GM12878 (cell line): ENCODE data around the gene PTCD3. TPM values are rescaled to one million over a fixed set of nuclear protein-coding genes. Genes with fewer than 3 reads are reported as not detected.

Experiments used
- ATAC-seq: fragments of 200-7000 bp; cut with Tn5 transposase; 3 replicates; pipeline ENCODE4 v1.9.1; 2020; ENCODE audit warnings: mild to moderate bottlenecking, moderate library complexity
- BruUV-seq: library from RNA; stranded (reverse); fragments of 400-500 nt; replicated peaks from 2 replicates; lab custom pipeline; 2021; lab: Mats Ljungman, UMichigan
- CTCF ChIA-PET: fragments of 300-600 bp; sonication (Branson Sonifier 250); formaldehyde crosslinking; extraction: SDS; loops from one replicate; lab custom pipeline; 2021; ENCODE audit warnings: inconsistent platforms; lab: Yijun Ruan, JAX
- POLR2A ChIA-PET: fragments of 350-600 bp; formaldehyde crosslinking; extraction: SDS; loops from one replicate; lab custom pipeline; 2021; ENCODE audit warnings: inconsistent platforms; lab: Charles Lee
- RAD21 ChIA-PET: fragments of 300-600 bp; sonication (Branson Sonifier 250); formaldehyde crosslinking; loops from one replicate; lab custom pipeline; 2023; ENCODE audit warnings: antibody characterized with exemption; ENCODE audit not compliant: unreplicated experiment; lab: Charles Lee
- SMC1A ChIA-PET: fragments of 300-600 bp; sonication (Branson Sonifier 250); formaldehyde crosslinking; loops from one replicate; lab custom pipeline; 2023; ENCODE audit not compliant: unreplicated experiment, uncharacterized antibody; lab: Charles Lee
- DNase-seq: peaks from one replicate; pipeline ENCODE4 v3.0.0-alpha.2; 2011; ENCODE audit warnings: low read depth, low spot score
- FAIRE-seq: peaks from 3 replicates; lab custom pipeline; 2011; peaks lifted over from hg19 to GRCh38; lab: Jason Lieb, UNC
- H2AFZ ChIP-seq: 2 replicates; pipeline ENCODE4 v1.6.0; 2011; ENCODE audit warnings: low read depth, low read length, control low read depth; ENCODE audit not compliant: control insufficient read depth
- H3K27ac ChIP-seq: 2 replicates; pipeline ENCODE4 v1.5.1; 2011; ENCODE audit warnings: control low read depth; ENCODE audit not compliant: control insufficient read depth, insufficient read depth
- H3K27me3 ChIP-seq, 2 experiments: replicated peaks in 1 of 2; 2 replicates each; pipeline versions ENCODE4 v1.6.0 to v1.6.1; 2011; ENCODE audit warnings: low read length in 1 of 2; ENCODE audit not compliant: control insufficient read depth in 2 of 2, insufficient read depth in 2 of 2
- H3K36me3 ChIP-seq, 2 experiments: 2 replicates each; pipeline ENCODE4 v1.5.1; 2011; ENCODE audit warnings: low read length in 1 of 2; ENCODE audit not compliant: control insufficient read depth in 2 of 2, insufficient read depth in 2 of 2
- H3K4me1 ChIP-seq: 2 replicates; pipeline ENCODE4 v1.6.1; 2011; ENCODE audit warnings: mild to moderate bottlenecking, low read length, moderate library complexity, mixed read lengths; ENCODE audit not compliant: control insufficient read depth, insufficient read depth
- H3K4me2 ChIP-seq: 2 replicates; pipeline ENCODE4 v1.6.0; 2011; ENCODE audit warnings: control low read depth; ENCODE audit not compliant: control insufficient read depth, insufficient read depth
- H3K4me3 ChIP-seq: fragments of 200-600 bp; sonication (generic); 2 replicates; pipeline ENCODE4 v1.5.1; 2016
- H3K79me2 ChIP-seq: 2 replicates; pipeline ENCODE4 v1.6.0; 2011; ENCODE audit warnings: low read length; ENCODE audit not compliant: control insufficient read depth, insufficient read depth
- H3K9ac ChIP-seq: 2 replicates; pipeline ENCODE4 v1.8.0; 2011; ENCODE audit warnings: low read length, control low read depth, mixed read lengths; ENCODE audit not compliant: control insufficient read depth, insufficient read depth
- H3K9me3 ChIP-seq: replicated peaks from 3 replicates; pipeline ENCODE4 v1.5.1; 2011; ENCODE audit warnings: mild to moderate bottlenecking, low read length; ENCODE audit not compliant: control insufficient read depth, insufficient read depth
- H4K20me1 ChIP-seq: 2 replicates; pipeline ENCODE4 v1.6.0; 2011; ENCODE audit not compliant: control insufficient read depth, insufficient read depth
- BCL11A ChIP-seq: IDR thresholded peaks from 2 replicates; pipeline ENCODE4 v1.6.1; 2011; ENCODE audit warnings: low read depth, low read length
- CBFB ChIP-seq: IDR thresholded peaks from 2 replicates; pipeline ENCODE4 v1.6.1; 2016; ENCODE audit warnings: antibody characterized with exemption, low read depth
- ETV6 ChIP-seq, 2 experiments: fragments of 450-650 bp in 1 of 2; IDR thresholded peaks in 1 of 2; conservative IDR thresholded peaks in 1 of 2; 2 replicates each; pipeline ENCODE4 v1.6.1; 2014; ENCODE audit warnings: antibody characterized with exemption in 1 of 2, borderline replicate concordance in 1 of 2, low read depth in 1 of 2, mild to moderate bottlenecking in 1 of 2, moderate library complexity in 1 of 2
- EZH2 ChIP-seq: IDR thresholded peaks from 2 replicates; pipeline ENCODE4 v1.6.1; 2012; ENCODE audit warnings: low read depth, mild to moderate bottlenecking, control low read depth, inconsistent platforms, low read length, borderline replicate concordance; ENCODE audit not compliant: control insufficient read depth
- FOXK2 ChIP-seq: fragments of 450-650 bp; IDR thresholded peaks from 2 replicates; pipeline ENCODE4 v1.6.1; 2017; ENCODE audit warnings: mild to moderate bottlenecking, moderate library complexity
- KAT2A ChIP-seq: conservative IDR thresholded peaks from 2 replicates; pipeline ENCODE4 v1.6.1; 2011; ENCODE audit warnings: low read depth, low read length; ENCODE audit not compliant: control insufficient read depth
- MEF2A ChIP-seq: IDR thresholded peaks from 2 replicates; pipeline ENCODE4 v1.6.1; 2011; ENCODE audit warnings: low read depth, mild to moderate bottlenecking, low read length, moderate library complexity; ENCODE audit not compliant: insufficient read depth
- NFYA ChIP-seq: IDR thresholded peaks from 2 replicates; pipeline ENCODE4 v1.6.1; 2011; ENCODE audit warnings: low read depth, mild to moderate bottlenecking, low read length, improper control_type of control experiment, borderline replicate concordance
- RBBP5 ChIP-seq: fragments of 200-600 bp; sonication (generic); conservative IDR thresholded peaks from 2 replicates; pipeline ENCODE4 v1.6.1; 2016
- SMAD5 ChIP-seq: IDR thresholded peaks from 2 replicates; pipeline ENCODE4 v1.6.1; 2016; ENCODE audit warnings: antibody characterized with exemption, low read depth
- SMARCA5 ChIP-seq: fragments of 450-650 bp; IDR thresholded peaks from 2 replicates; pipeline ENCODE4 v1.6.1; 2017; ENCODE audit warnings: mild to moderate bottlenecking
- TARDBP ChIP-seq: IDR thresholded peaks from 2 replicates; pipeline ENCODE4 v1.6.1; 2016; ENCODE audit warnings: borderline replicate concordance
- WRNIP1 ChIP-seq: IDR thresholded peaks from 2 replicates; pipeline ENCODE4 v1.6.1; 2011; ENCODE audit warnings: low read depth, low read length, improper control_type of control experiment, borderline replicate concordance
- WGBS: methylation state at CpG from one replicate; pipeline ENCODE4 v1.1.6; 2016; ENCODE audit warnings: low lambda C conversion rate; ENCODE audit not compliant: insufficient replicate concordance, insufficient coverage; ENCODE audit errors: missing lambda C conversion rate; 5-methylcytosine and 5-hydroxymethylcytosine counted together
- in situ Hi-C: fragments of 300-500 bp; cut with MboI; formaldehyde crosslinking; loops from 9 replicates; pipeline ENCODE4 v1.14.3; 2018; ENCODE audit warnings: mixed read lengths
- intact Hi-C: fragments of 100-400 bp; cut with micrococcal nuclease; formaldehyde crosslinking; loops from one replicate; pipeline ENCODE4 v1.14.2; 2022; ENCODE audit not compliant: unreplicated experiment
- polyA plus RNA-seq, 11 experiments: library from polyadenylated mRNA; depleted of rRNA in 4 of 11; unstranded in 6 of 11; stranded (reverse) in 5 of 11; fragments of >200 nt; fragmentation: Nextera tagmentation in 4 of 11; fragmentation: Illumina TruSeq in 1 of 11; extraction: Ambion mirVana in 4 of 11; extraction: Trizol in 1 of 11; gene quantifications; 1 replicate in 1 of 11; 2 replicates in 10 of 11; pipeline versions ENCODE4 v1.2.1 to v1.2.3, GENCODE V29; 2011 to 2016; ENCODE audit warnings: inconsistent platforms in 2 of 11, missing spikeins in 2 of 11, low read depth in 1 of 11
- total RNA-seq, 4 experiments: library from RNA; depleted of rRNA in 3 of 4; stranded (reverse); fragments of >200 nt in 3 of 4; fragmentation: Illumina TruSeq in 1 of 4; extraction: Trizol in 1 of 4; gene quantifications; 2 replicates each; pipeline versions ENCODE4 v1.2.1 to v1.2.3, GENCODE V29; 2013 to 2021
- TF ChIP-seq, protein P1 (sequence below): fragments of 450-650 bp; IDR thresholded peaks from 2 replicates; pipeline ENCODE4 v1.6.1; 2018; ENCODE audit warnings: borderline replicate concordance, mild to moderate bottlenecking; ENCODE audit not compliant: partially characterized antibody
- TF ChIP-seq, protein P2 (sequence below): IDR thresholded peaks from 2 replicates; pipeline ENCODE4 v1.6.1; 2012; ENCODE audit warnings: low read depth, low read length, improper control_type of control experiment

PTCD3 gene
- total and polyA plus RNA-seq, 10 of the 15 experiments (the other 5 are each of a cell fraction or from before 2014, with no cell fraction given), result 44.7 to 177 (median 127) TPM

DNA sequence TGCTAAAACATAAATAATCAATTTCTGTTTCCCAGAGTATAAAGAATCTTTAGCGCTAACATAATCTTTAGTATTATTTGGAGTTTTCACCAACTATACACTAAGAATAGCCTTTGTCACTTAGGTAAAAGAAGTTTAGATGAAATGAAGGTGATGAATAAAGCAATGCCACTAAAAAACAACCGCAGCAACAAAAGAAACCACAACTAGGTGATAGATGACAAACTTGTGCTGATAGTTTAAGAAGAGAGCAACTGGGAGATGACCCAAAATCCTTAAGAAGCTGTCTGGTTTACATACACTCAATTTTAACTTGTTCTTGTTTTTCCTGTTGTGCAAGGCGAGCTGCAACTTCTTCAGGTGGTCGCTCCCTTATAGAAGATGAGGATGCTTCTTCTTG lies 64.4 kb downstream of the PTCD3 start:
- no peaks in the 10 kb centered on the region; the same call in 1 of the 2 replicates for H3K79me2 ChIP-seq
- POLR2A ChIA-PET, result interaction anchor here (0.6 kb wide), 1 partner anchor 555 kb away, joined by 4 read pairs; no protein-coding TSS in a partner anchor
- no peak overlapping the region for H3K27ac ChIP-seq
- SMC1A ChIA-PET, result no interaction called here
- TF ChIP-seq ETV6 (conservative IDR thresholded peaks at IDR 0.05 in 1 of 2, IDR thresholded peaks at IDR 0.05 in 1 of 2; ENCODE audit: borderline replicate concordance in 1 of 2, low read depth in 1 of 2), result no peak
- no peak for TF ChIP-seq RBBP5
- no peak for TF ChIP-seq SMAD5
- no peak for TF ChIP-seq TARDBP
- no peak for TF ChIP-seq BCL11A
- TF ChIP-seq, protein P1, sequence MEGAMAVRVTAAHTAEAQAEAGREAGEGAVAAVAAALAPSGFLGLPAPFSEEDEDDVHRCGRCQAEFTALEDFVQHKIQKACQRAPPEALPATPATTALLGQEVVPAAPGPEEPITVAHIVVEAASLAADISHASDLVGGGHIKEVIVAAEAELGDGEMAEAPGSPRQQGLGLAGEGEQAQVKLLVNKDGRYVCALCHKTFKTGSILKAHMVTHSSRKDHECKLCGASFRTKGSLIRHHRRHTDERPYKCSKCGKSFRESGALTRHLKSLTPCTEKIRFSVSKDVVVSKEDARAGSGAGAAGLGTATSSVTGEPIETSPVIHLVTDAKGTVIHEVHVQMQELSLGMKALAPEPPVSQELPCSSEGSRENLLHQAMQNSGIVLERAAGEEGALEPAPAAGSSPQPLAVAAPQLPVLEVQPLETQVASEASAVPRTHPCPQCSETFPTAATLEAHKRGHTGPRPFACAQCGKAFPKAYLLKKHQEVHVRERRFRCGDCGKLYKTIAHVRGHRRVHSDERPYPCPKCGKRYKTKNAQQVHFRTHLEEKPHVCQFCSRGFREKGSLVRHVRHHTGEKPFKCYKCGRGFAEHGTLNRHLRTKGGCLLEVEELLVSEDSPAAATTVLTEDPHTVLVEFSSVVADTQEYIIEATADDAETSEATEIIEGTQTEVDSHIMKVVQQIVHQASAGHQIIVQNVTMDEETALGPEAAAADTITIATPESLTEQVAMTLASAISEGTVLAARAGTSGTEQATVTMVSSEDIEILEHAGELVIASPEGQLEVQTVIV, result no peak
- TF ChIP-seq, protein P2, sequence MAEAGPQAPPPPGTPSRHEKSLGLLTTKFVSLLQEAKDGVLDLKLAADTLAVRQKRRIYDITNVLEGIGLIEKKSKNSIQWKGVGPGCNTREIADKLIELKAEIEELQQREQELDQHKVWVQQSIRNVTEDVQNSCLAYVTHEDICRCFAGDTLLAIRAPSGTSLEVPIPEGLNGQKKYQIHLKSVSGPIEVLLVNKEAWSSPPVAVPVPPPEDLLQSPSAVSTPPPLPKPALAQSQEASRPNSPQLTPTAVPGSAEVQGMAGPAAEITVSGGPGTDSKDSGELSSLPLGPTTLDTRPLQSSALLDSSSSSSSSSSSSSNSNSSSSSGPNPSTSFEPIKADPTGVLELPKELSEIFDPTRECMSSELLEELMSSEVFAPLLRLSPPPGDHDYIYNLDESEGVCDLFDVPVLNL, result no peak
- no peak for TF ChIP-seq NFYA
- no peak for TF ChIP-seq SMARCA5
- TF ChIP-seq WRNIP1, result no peak
- no peak for TF ChIP-seq KAT2A
- TF ChIP-seq EZH2, result no peak
- no peak for TF ChIP-seq FOXK2
- TF ChIP-seq CBFB, result no peak
- TF ChIP-seq MEF2A, result no peak
- no peaks in the 10 kb centered on the region for H3K9me3 ChIP-seq
- no TSS peak for BruUV-seq
- no peaks in the 10 kb centered on the region for H3K27me3 ChIP-seq
- ATAC-seq (no peak), FAIRE-seq (no peak), DNase-seq (no peak)
- peaks cover 5% of the 10 kb centered on the region; the same call in 1 of the 2 replicates for H3K4me1 ChIP-seq
- intact Hi-C loops (no loop called here), in situ Hi-C loops (no loop called here)
- peaks cover 1 to 35% of the 10 kb centered on the region in 2 experiments for H3K36me3 ChIP-seq
- no peak overlapping the region for H3K4me3 ChIP-seq
- CTCF ChIA-PET, result no interaction called here
- no peak overlapping the region for H2AFZ ChIP-seq
- RAD21 ChIA-PET, result interaction anchor here (1.1 kb wide), 1 partner anchor 51 kb away, joined by 3 read pairs; no protein-coding TSS in a partner anchor
- no peak overlapping the region for H3K4me2 ChIP-seq
- WGBS, result over 99% methylated on average over 4 of the region's 4 CpGs
- no peaks in the 10 kb centered on the region for H4K20me1 ChIP-seq
- no peak overlapping the region for H3K9ac ChIP-seq
